HCT116 (cell line): ENCODE results near the gene DNAAF5. TPM values are rescaled to one million over a fixed set of nuclear protein-coding genes. Genes with fewer than 3 reads are reported as not detected.

ENCODE experiments used
- ATAC-seq: fragments of 200-7000 bp; cut with Tn5 transposase; 2 replicates; pipeline ENCODE4 v1.9.1; 2020; ENCODE audit warnings: mild to moderate bottlenecking, moderate library complexity
- BruUV-seq: library from RNA; stranded (reverse); fragments of 400-500 nt; replicated peaks from 2 replicates; lab custom pipeline; 2021; lab: Mats Ljungman, UMichigan
- CTCF ChIA-PET: fragments of 300-600 bp; sonication (Branson Sonifier 250); formaldehyde crosslinking; loops from one replicate; lab custom pipeline; 2021; ENCODE audit warnings: antibody characterized with exemption; lab: Charles Lee
- POLR2A ChIA-PET: fragments of 300-600, 350-600 bp; sonication (Branson Sonifier 250); formaldehyde crosslinking; loops from one replicate; lab custom pipeline; 2021; ENCODE audit warnings: antibody characterized with exemption; lab: Charles Lee
- RAD21 ChIA-PET, 2 experiments: fragments of 300-600 bp; sonication (Branson Sonifier 250); formaldehyde crosslinking; loops; one replicate each; lab custom pipeline; 2023; ENCODE audit warnings: low total read pairs in 2 of 2; ENCODE audit not compliant: uncharacterized antibody in 2 of 2, unreplicated experiment in 2 of 2, low non-redundant PET in 1 of 2; lab: Charles Lee
- DNase-seq: peaks from one replicate; pipeline ENCODE4 v3.0.0-alpha.2; 2010; ENCODE audit warnings: low read depth, low spot score
- H2AFZ ChIP-seq: fragments of 200-600 bp; shearing (Covaris generic), sonication (generic); 2 replicates; pipeline ENCODE4 v1.6.1; 2017; ENCODE audit warnings: low read depth, mixed run types, mixed read lengths, antibody characterized with exemption, low read length; ENCODE audit not compliant: poor library complexity, severe bottlenecking
- H3K27ac ChIP-seq: 2 replicates; pipeline ENCODE4 v1.5.1; 2012; ENCODE audit warnings: low read depth, low read length
- H3K27me3 ChIP-seq: fragments of 200-600 bp; sonication (generic); 2 replicates; pipeline ENCODE4 v1.6.1; 2016; ENCODE audit warnings: mixed run types, low read length, mixed read lengths; ENCODE audit not compliant: insufficient read depth
- H3K36me3 ChIP-seq, 2 experiments: fragments of 200-500 bp in 1 of 2; fragments of 200-600 bp in 1 of 2; sonication (Bioruptor generic) in 1 of 2; sonication (generic) in 1 of 2; 2 replicates each; pipeline versions ENCODE4 v1.5.1 to v1.6.1; 2014 to 2016; ENCODE audit warnings: low read length in 2 of 2, inconsistent platforms in 1 of 2, mixed read lengths in 1 of 2, mixed run types in 1 of 2; ENCODE audit not compliant: insufficient read depth in 2 of 2, control insufficient read depth in 1 of 2
- H3K4me1 ChIP-seq, 2 experiments: fragments of 200-600 bp in 1 of 2; sonication (generic) in 1 of 2; 2 replicates each; pipeline versions ENCODE4 v1.5.1 to v1.6.1; 2012 to 2017; ENCODE audit warnings: low read length in 2 of 2, inconsistent platforms in 1 of 2, mild to moderate bottlenecking in 1 of 2, mixed read lengths in 1 of 2, mixed run types in 1 of 2, moderate library complexity in 1 of 2; ENCODE audit not compliant: insufficient read depth in 2 of 2, control insufficient read depth in 1 of 2
- H3K4me2 ChIP-seq: fragments of 200-600 bp; sonication (generic); 2 replicates; pipeline ENCODE4 v1.6.1; 2017; ENCODE audit warnings: mixed run types, low read length, mixed read lengths
- H3K4me3 ChIP-seq, 2 experiments: fragments of 200-600 bp in 1 of 2; sonication (generic) in 1 of 2; replicated peaks in 1 of 2; 2 replicates each; pipeline ENCODE4 v1.5.1; 2011 to 2016; ENCODE audit warnings: low read length in 2 of 2, control low read depth in 1 of 2, low read depth in 1 of 2, mild to moderate bottlenecking in 1 of 2, mixed read lengths in 1 of 2, mixed run types in 1 of 2
- H3K79me2 ChIP-seq: fragments of 200-600 bp; sonication (generic); 2 replicates; pipeline ENCODE4 v1.6.1; 2017; ENCODE audit warnings: mild to moderate bottlenecking, mixed run types, low read length, moderate library complexity, mixed read lengths; ENCODE audit not compliant: insufficient read depth
- H3K9ac ChIP-seq: fragments of 200-600 bp; sonication (generic); 2 replicates; pipeline ENCODE4 v1.6.1; 2016; ENCODE audit warnings: low read length, mixed read lengths
- H3K9me2 ChIP-seq: fragments of 200-600 bp; sonication (generic), shearing (Covaris generic); 2 replicates; pipeline ENCODE4 v1.6.1; 2017; ENCODE audit warnings: mixed run types, mild to moderate bottlenecking, moderate library complexity; ENCODE audit not compliant: insufficient read depth
- H3K9me3 ChIP-seq, 2 experiments: fragments of 200-500 bp in 1 of 2; fragments of 200-600 bp in 1 of 2; sonication (Bioruptor generic) in 1 of 2; sonication (generic) in 1 of 2; 2 replicates each; pipeline ENCODE4 v1.6.1; 2014 to 2017; ENCODE audit warnings: low read length in 2 of 2, mixed read lengths in 2 of 2, inconsistent platforms in 1 of 2, low read depth in 1 of 2, mild to moderate bottlenecking in 1 of 2, mixed run types in 1 of 2, moderate library complexity in 1 of 2; ENCODE audit not compliant: control insufficient read depth in 1 of 2, insufficient read depth in 1 of 2
- H4K20me1 ChIP-seq: fragments of 200-600 bp; sonication (generic), shearing (Covaris generic); 2 replicates; pipeline ENCODE4 v1.6.1; 2017; ENCODE audit warnings: mixed run types, mild to moderate bottlenecking, moderate library complexity; ENCODE audit not compliant: insufficient read depth
- ZFX ChIP-seq: fragments of 450-650 bp; IDR thresholded peaks from 2 replicates; pipeline ENCODE4 v1.6.1; 2017
- intact Hi-C: fragments of 100-400 bp; cut with micrococcal nuclease; formaldehyde crosslinking; loops from 2 replicates; pipeline ENCODE4 v1.10.0; 2022
- total RNA-seq: library from RNA; stranded (reverse); gene quantifications from one replicate; pipeline ENCODE4 v1.2.1, GENCODE V29; 2021; ENCODE audit not compliant: unreplicated experiment
- TF ChIP-seq, protein P1 (sequence below): IDR thresholded peaks from 2 replicates; pipeline ENCODE4 v1.6.1; 2012; ENCODE audit warnings: low read depth

The DNAAF5 gene
- total RNA-seq, 1 experiment from 2014 or later: 69.4 TPM

DNA sequence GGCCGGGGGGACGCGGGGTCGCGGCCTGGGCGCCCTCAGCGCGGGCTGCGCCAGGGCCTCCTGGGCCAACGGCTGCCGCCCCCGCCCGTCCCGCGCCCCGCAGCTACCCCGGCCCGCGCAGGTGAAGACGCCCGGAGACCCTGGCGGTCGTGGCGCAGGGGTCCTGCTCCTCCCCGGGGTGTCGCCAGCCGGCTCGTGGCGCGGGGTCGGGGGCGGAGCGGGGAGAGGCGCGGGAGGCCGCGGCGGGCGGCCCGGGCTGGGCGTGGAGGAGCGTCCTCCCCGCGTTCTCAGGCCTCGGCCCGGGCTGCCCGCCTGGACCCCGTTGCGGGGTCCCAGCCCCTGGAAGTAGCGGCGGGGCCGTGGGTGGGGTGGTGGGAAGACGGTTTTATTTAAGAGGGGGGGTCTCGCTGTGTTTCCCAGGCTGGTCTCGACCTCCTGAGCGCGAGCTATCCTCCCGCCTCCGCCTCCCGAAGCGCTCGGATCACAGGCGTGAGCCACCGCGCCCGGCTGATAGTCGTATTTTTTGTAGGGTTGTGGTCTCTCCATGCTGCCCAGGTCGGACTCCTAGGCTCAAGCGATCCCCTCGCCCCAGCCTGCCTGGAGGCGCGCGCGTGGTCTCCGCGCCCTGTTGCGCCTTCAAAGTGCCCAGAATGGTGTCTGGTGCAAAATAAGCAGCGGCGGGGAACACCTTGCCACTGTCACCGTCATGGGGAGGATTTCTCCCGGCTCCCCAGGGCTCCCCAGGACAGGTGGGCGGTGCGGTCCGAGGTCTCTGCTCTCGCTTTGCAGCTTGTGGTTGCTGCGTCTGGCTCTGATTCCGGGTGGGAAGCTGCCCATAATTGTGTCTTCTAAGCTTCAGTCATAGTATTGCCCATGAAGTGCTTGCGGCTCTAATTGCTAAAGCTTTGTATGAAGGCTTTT, 90.5 kb downstream of the DNAAF5 start:
- Histone ChIP-seq H3K27me3 (no peaks in the 10 kb centered on the region), H3K4me1 (peaks cover 24 to 54% of the 10 kb centered on the region in 2 experiments)
- peak; percentile 95 for TF ChIP-seq ZFX
- TF ChIP-seq, protein P1, sequence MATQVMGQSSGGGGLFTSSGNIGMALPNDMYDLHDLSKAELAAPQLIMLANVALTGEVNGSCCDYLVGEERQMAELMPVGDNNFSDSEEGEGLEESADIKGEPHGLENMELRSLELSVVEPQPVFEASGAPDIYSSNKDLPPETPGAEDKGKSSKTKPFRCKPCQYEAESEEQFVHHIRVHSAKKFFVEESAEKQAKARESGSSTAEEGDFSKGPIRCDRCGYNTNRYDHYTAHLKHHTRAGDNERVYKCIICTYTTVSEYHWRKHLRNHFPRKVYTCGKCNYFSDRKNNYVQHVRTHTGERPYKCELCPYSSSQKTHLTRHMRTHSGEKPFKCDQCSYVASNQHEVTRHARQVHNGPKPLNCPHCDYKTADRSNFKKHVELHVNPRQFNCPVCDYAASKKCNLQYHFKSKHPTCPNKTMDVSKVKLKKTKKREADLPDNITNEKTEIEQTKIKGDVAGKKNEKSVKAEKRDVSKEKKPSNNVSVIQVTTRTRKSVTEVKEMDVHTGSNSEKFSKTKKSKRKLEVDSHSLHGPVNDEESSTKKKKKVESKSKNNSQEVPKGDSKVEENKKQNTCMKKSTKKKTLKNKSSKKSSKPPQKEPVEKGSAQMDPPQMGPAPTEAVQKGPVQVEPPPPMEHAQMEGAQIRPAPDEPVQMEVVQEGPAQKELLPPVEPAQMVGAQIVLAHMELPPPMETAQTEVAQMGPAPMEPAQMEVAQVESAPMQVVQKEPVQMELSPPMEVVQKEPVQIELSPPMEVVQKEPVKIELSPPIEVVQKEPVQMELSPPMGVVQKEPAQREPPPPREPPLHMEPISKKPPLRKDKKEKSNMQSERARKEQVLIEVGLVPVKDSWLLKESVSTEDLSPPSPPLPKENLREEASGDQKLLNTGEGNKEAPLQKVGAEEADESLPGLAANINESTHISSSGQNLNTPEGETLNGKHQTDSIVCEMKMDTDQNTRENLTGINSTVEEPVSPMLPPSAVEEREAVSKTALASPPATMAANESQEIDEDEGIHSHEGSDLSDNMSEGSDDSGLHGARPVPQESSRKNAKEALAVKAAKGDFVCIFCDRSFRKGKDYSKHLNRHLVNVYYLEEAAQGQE: no peak
- TF ChIP-seq, all 23 proteins: peak for 1
- DNase-seq (no peak), ATAC-seq (peak; percentile 26)
- H2AFZ ChIP-seq: no peak overlapping the region
- no peaks in the 10 kb centered on the region for H3K9me2 ChIP-seq
- H3K79me2 ChIP-seq: peaks cover 53% of the 10 kb centered on the region
- H3K27ac ChIP-seq: peak overlapping the region; percentile 62
- H3K36me3 ChIP-seq: no peaks in the 10 kb centered on the region; a peak in 1 of 4 replicates
- ChIA-PET CTCF (interaction anchor here (0.6 to 2.1 kb wide), 2 partner anchors 54 to 56 kb away, joined by 3 to 6 read pairs; no protein-coding TSS in a partner anchor), RAD21 (no interaction called here), POLR2A (interaction anchor here (1.7 kb wide), 1 partner anchor 15 kb away, joined by 6 read pairs; the partner anchor contains the start of gene SUN1)
- H3K9me3 ChIP-seq: no peaks in the 10 kb centered on the region
- peak overlapping the region; percentile 91 to 98 for H3K4me3 ChIP-seq
- H3K9ac ChIP-seq: peak overlapping the region; percentile 95
- intact Hi-C loops: no loop called here
- H4K20me1 ChIP-seq: peaks cover 24% of the 10 kb centered on the region; the same call in 1 of the 2 replicates
- H3K4me2 ChIP-seq: peak overlapping the region; percentile 84
- BruUV-seq: no TSS peak
